GM23338 (cell line): Measurements from ENCODE around the gene SYNPO2. TPM values are rescaled to one million over a fixed set of nuclear protein-coding genes. Genes with fewer than 3 reads are reported as not detected.

Source experiments
- ATAC-seq: fragments of 200-7000 bp; cut with Tn5 transposase; 3 replicates; pipeline ENCODE4 v1.9.1; 2020
- DNase-seq: peaks from one replicate; pipeline ENCODE4 v3.0.0-alpha.2; 2015; ENCODE audit warnings: low spot score
- H2AFZ ChIP-seq: fragments of 200-600 bp; sonication (generic); 2 replicates; pipeline ENCODE4 v1.8.0; 2016; ENCODE audit warnings: antibody characterized with exemption, mild to moderate bottlenecking, moderate library complexity
- H3F3A ChIP-seq: fragments of 200-600 bp; sonication (generic); replicated peaks from 2 replicates; pipeline ENCODE4 v1.8.0; 2017; ENCODE audit warnings: antibody characterized with exemption, mixed run types, low read depth
- H3K27ac ChIP-seq: fragments of 200-600 bp; sonication (generic); 2 replicates; pipeline ENCODE4 v1.6.1; 2016; ENCODE audit warnings: low read depth
- H3K27me3 ChIP-seq: fragments of 200-600 bp; sonication (generic); 2 replicates; pipeline ENCODE4 v1.8.0; 2016; ENCODE audit warnings: mild to moderate bottlenecking, mixed run types, moderate library complexity; ENCODE audit not compliant: insufficient read depth
- H3K36me3 ChIP-seq: fragments of 200-600 bp; sonication (generic); 2 replicates; pipeline ENCODE4 v1.8.0; 2016; ENCODE audit warnings: mild to moderate bottlenecking; ENCODE audit not compliant: insufficient read depth
- H3K4me1 ChIP-seq: fragments of 200-600 bp; sonication (generic); 2 replicates; pipeline ENCODE4 v1.8.0; 2016; ENCODE audit warnings: mild to moderate bottlenecking, moderate library complexity; ENCODE audit not compliant: insufficient read depth
- H3K4me2 ChIP-seq: fragments of 200-600 bp; sonication (generic); 2 replicates; pipeline ENCODE4 v1.7.1; 2017; ENCODE audit warnings: mixed run types
- H3K4me3 ChIP-seq: fragments of 200-600 bp; sonication (generic); 2 replicates; pipeline ENCODE4 v1.6.1; 2016; ENCODE audit warnings: mixed run types
- H3K79me2 ChIP-seq: fragments of 200-600 bp; sonication (generic); replicated peaks from 2 replicates; pipeline ENCODE4 v1.8.0; 2017; ENCODE audit warnings: mild to moderate bottlenecking; ENCODE audit not compliant: insufficient read depth
- H3K9me2 ChIP-seq: fragments of 200-600 bp; sonication (generic); 2 replicates; pipeline ENCODE4 v1.8.0; 2017; ENCODE audit not compliant: insufficient read depth
- H4K20me1 ChIP-seq: fragments of 200-600 bp; sonication (generic); replicated peaks from 2 replicates; pipeline ENCODE4 v1.8.0; 2017; ENCODE audit warnings: mild to moderate bottlenecking; ENCODE audit not compliant: insufficient read depth
- H3K27ac Mint-ChIP-seq: 2 replicates; pipeline ENCODE4 v1.8.0; 2020; ENCODE audit warnings: inconsistent platforms, mild to moderate bottlenecking, moderate library complexity, mixed read lengths
- H3K27me3 Mint-ChIP-seq: 3 replicates; pipeline ENCODE4 v1.8.0; 2022; ENCODE audit warnings: low read depth, mild to moderate bottlenecking, moderate library complexity, mixed read lengths, inconsistent platforms; ENCODE audit not compliant: insufficient read depth, poor library complexity
- H3K36me3 Mint-ChIP-seq: 3 replicates; pipeline ENCODE4 v1.8.0; 2021; ENCODE audit warnings: low read depth, mild to moderate bottlenecking, inconsistent platforms, moderate library complexity, mixed read lengths
- H3K4me1 Mint-ChIP-seq: 3 replicates; pipeline ENCODE4 v1.8.0; 2020; ENCODE audit warnings: mild to moderate bottlenecking, inconsistent platforms, mixed read lengths
- H3K4me3 Mint-ChIP-seq: 3 replicates; pipeline ENCODE4 v1.8.0; 2021; ENCODE audit warnings: moderate library complexity, mild to moderate bottlenecking, inconsistent platforms, mixed read lengths
- H3K9me3 Mint-ChIP-seq: 3 replicates; pipeline ENCODE4 v1.8.0; 2020; ENCODE audit warnings: moderate library complexity, mild to moderate bottlenecking, inconsistent platforms, mixed read lengths
- CREB1 ChIP-seq: fragments of 250-450 bp; sonication (Bioruptor Pico); IDR thresholded peaks from 2 replicates; pipeline ENCODE4 v1.5.0; 2020; ENCODE audit warnings: low read depth, mild to moderate bottlenecking, moderate library complexity
- CTCF ChIP-seq, 2 experiments: fragments of 200-600 bp in 1 of 2; sonication (generic) in 1 of 2; conservative IDR thresholded peaks; 2 replicates each; pipeline versions ENCODE4 v1.5.1 to v1.6.1; 2016 to 2017; ENCODE audit warnings: antibody characterized with exemption in 2 of 2, low read depth in 2 of 2, mild to moderate bottlenecking in 2 of 2, moderate library complexity in 1 of 2
- ETS1 ChIP-seq: IDR thresholded peaks from 2 replicates; pipeline ENCODE4 v1.6.1; 2016; ENCODE audit warnings: antibody characterized with exemption
- EZH2 ChIP-seq: fragments of 200-600 bp; sonication (generic); IDR thresholded peaks from one replicate; pipeline ENCODE4 v1.8.0; 2017; ENCODE audit warnings: antibody characterized with exemption, mild to moderate bottlenecking, low read depth; ENCODE audit not compliant: unreplicated experiment
- EZH2phosphoT487 ChIP-seq: fragments of 200-600 bp; sonication (generic); IDR thresholded peaks from one replicate; pipeline ENCODE4 v1.8.1; 2018; ENCODE audit warnings: antibody characterized with exemption; ENCODE audit not compliant: unreplicated experiment
- JUNB ChIP-seq: IDR thresholded peaks from one replicate; pipeline ENCODE4 v1.6.1; 2016; ENCODE audit warnings: antibody characterized with exemption; ENCODE audit not compliant: unreplicated experiment
- NANOG ChIP-seq: IDR thresholded peaks from 2 replicates; pipeline ENCODE4 v1.6.1; 2016; ENCODE audit warnings: antibody characterized with exemption, borderline replicate concordance
- POLR2AphosphoS5 ChIP-seq: IDR thresholded peaks from 2 replicates; pipeline ENCODE4 v1.6.1; 2016; ENCODE audit warnings: antibody characterized with exemption, low read depth
- REST ChIP-seq: IDR thresholded peaks from one replicate; pipeline ENCODE4 v1.6.1; 2018; ENCODE audit warnings: antibody characterized with exemption; ENCODE audit not compliant: unreplicated experiment
- ZNF114 ChIP-seq: fragments of 250-450 bp; sonication (Bioruptor Pico); IDR thresholded peaks from 2 replicates; pipeline ENCODE4 v1.5.0; 2020; ENCODE audit warnings: mild to moderate bottlenecking, moderate library complexity
- polyA plus RNA-seq: library from polyadenylated mRNA; unstranded; fragments of >200 nt; fragmentation: Nextera tagmentation; extraction: Ambion mirVana; gene quantifications from 2 replicates; pipeline ENCODE4 v1.2.1, GENCODE V29; 2016
- total RNA-seq: library from RNA; depleted of rRNA; stranded (reverse); fragments of >200 nt; shearing (Covaris generic); gene quantifications from 2 replicates; pipeline ENCODE4 v1.2.3, GENCODE V29; 2014

SYNPO2 gene
- total and polyA plus RNA-seq, 2 experiments from 2014 or later = 2.1 to 3.4 TPM

GRCh38 chr4:119029847-119030535, 141.3 kb downstream of the SYNPO2 start:
- peaks cover 35% of the 10 kb centered on the region for H3K4me1 ChIP-seq
- H3K4me2 ChIP-seq = no peak overlapping the region
- no peak overlapping the region for H3K27ac Mint-ChIP-seq
- H3K4me3 ChIP-seq = no peak overlapping the region
- H3K36me3 Mint-ChIP-seq = peaks cover 8% of the 10 kb centered on the region
- H3K9me2 ChIP-seq = 0 out of 2 replicates have a peak, but pooled peaks cover 3% of the 10 kb centered on the region
- peaks cover 24% of the 10 kb centered on the region for H3K4me1 Mint-ChIP-seq
- peaks cover 2% of the 10 kb centered on the region for H3K27me3 Mint-ChIP-seq
- no peaks in the 10 kb centered on the region for H3K27me3 ChIP-seq
- DNase-seq (no peak), ATAC-seq (no peak)
- no peaks in the 10 kb centered on the region for H3K36me3 ChIP-seq
- no peak overlapping the region for H2AFZ ChIP-seq
- no peak overlapping the region for H3K27ac ChIP-seq
- no peak for TF ChIP-seq ZNF114 (CRISPR knock-in tag)
- TF ChIP-seq CTCF (conservative IDR thresholded peaks at IDR 0.05; ENCODE audit: low read depth in 2 of 2) = no peak
- TF ChIP-seq POLR2AphosphoS5 = no peak
- no peak for TF ChIP-seq NANOG
- TF ChIP-seq JUNB = no peak
- TF ChIP-seq REST = no peak
- no peak for TF ChIP-seq ETS1
- no peak for TF ChIP-seq CREB1
- TF ChIP-seq EZH2 = no peak
- TF ChIP-seq EZH2phosphoT487 = no peak
- H3K79me2 ChIP-seq = no peaks in the 10 kb centered on the region
- no peak overlapping the region for H3K4me3 Mint-ChIP-seq
- H3F3A ChIP-seq = no peaks in the 10 kb centered on the region
- H3K9me3 Mint-ChIP-seq = no peaks in the 10 kb centered on the region
- H4K20me1 ChIP-seq = no peaks in the 10 kb centered on the region
